Liver (tissue), 3 donors: ENCODE results near the gene PHF20.

Experiments
- HNF4A ChIP-seq, 2 donors: conservative IDR thresholded peaks; 2 replicates each; pipeline ENCODE4 v1.6.1; 2016; ENCODE audit warnings: antibody characterized with exemption in 2 of 2, mild to moderate bottlenecking in 2 of 2
- HNF4G ChIP-seq: IDR thresholded peaks from 2 replicates; pipeline ENCODE4 v1.6.1; 2016; ENCODE audit warnings: antibody characterized with exemption
- NR2F2 ChIP-seq: IDR thresholded peaks from 2 replicates; pipeline ENCODE4 v1.6.1; 2016; ENCODE audit warnings: antibody characterized with exemption
- RAD21 ChIP-seq, 2 donors: IDR thresholded peaks; 2 replicates each; pipeline ENCODE4 v1.6.1; 2016; ENCODE audit warnings: antibody characterized with exemption in 2 of 2, mild to moderate bottlenecking in 2 of 2
- SP1 ChIP-seq: IDR thresholded peaks from 2 replicates; pipeline ENCODE4 v1.6.1; 2018; ENCODE audit warnings: antibody characterized with exemption, mild to moderate bottlenecking
- YY1 ChIP-seq: IDR thresholded peaks from 2 replicates; pipeline ENCODE4 v1.6.1; 2016; ENCODE audit warnings: antibody characterized with exemption, mild to moderate bottlenecking
- TF ChIP-seq, protein P1 (sequence below): IDR thresholded peaks from 2 replicates; pipeline ENCODE4 v1.6.1; 2016; ENCODE audit warnings: antibody characterized with exemption
- TF ChIP-seq, protein P2 (sequence below): IDR thresholded peaks from 2 replicates; pipeline ENCODE4 v1.6.1; 2016; ENCODE audit warnings: antibody characterized with exemption
- TF ChIP-seq, protein P3 (sequence below): fragments of 150-350 bp; IDR thresholded peaks from 2 replicates; pipeline ENCODE4 v1.5.1; 2017; ENCODE audit warnings: improper control_type of control experiment, low read depth, low read length; ENCODE audit not compliant: missing input control
- TF ChIP-seq, protein P4 (sequence below): IDR thresholded peaks from 2 replicates; pipeline ENCODE4 v1.6.1; 2016; ENCODE audit warnings: antibody characterized with exemption, mild to moderate bottlenecking
- donor health status: healthy.
- donor health status: healthy.

DNA sequence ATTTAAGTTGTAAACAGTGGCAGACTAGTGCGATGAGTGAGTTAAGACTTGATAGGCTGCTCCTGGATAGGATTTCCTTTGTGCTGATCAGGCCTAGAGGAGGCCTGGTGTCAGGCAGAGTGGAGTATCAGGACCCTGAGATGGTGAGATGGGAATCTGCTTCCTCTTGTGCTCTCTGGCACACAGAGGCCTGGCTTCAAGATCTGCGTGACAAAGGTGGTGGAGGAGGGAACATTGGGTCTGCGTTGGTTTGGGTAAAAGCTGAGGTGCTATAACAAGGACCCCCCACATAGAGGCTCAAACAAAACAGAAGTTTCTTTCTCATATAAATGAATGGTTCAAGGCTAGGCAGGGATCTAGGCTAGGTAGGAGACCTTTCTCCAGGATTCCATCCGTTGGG, 162.2 kb downstream of the PHF20 start:
- TF ChIP-seq, protein P1, sequence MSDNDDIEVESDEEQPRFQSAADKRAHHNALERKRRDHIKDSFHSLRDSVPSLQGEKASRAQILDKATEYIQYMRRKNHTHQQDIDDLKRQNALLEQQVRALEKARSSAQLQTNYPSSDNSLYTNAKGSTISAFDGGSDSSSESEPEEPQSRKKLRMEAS: no peak
- TF ChIP-seq, protein P2, sequence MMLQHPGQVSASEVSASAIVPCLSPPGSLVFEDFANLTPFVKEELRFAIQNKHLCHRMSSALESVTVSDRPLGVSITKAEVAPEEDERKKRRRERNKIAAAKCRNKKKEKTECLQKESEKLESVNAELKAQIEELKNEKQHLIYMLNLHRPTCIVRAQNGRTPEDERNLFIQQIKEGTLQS: no peak
- TF ChIP-seq RAD21 (IDR thresholded peaks at IDR 0.05) (no peak), HNF4G (no peak), HNF4A (conservative IDR thresholded peaks at IDR 0.05) (no peak), SP1 (no peak), YY1 (no peak), NR2F2 (no peak)
- TF ChIP-seq, protein P3, sequence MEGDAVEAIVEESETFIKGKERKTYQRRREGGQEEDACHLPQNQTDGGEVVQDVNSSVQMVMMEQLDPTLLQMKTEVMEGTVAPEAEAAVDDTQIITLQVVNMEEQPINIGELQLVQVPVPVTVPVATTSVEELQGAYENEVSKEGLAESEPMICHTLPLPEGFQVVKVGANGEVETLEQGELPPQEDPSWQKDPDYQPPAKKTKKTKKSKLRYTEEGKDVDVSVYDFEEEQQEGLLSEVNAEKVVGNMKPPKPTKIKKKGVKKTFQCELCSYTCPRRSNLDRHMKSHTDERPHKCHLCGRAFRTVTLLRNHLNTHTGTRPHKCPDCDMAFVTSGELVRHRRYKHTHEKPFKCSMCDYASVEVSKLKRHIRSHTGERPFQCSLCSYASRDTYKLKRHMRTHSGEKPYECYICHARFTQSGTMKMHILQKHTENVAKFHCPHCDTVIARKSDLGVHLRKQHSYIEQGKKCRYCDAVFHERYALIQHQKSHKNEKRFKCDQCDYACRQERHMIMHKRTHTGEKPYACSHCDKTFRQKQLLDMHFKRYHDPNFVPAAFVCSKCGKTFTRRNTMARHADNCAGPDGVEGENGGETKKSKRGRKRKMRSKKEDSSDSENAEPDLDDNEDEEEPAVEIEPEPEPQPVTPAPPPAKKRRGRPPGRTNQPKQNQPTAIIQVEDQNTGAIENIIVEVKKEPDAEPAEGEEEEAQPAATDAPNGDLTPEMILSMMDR: no peak
- TF ChIP-seq, protein P4, sequence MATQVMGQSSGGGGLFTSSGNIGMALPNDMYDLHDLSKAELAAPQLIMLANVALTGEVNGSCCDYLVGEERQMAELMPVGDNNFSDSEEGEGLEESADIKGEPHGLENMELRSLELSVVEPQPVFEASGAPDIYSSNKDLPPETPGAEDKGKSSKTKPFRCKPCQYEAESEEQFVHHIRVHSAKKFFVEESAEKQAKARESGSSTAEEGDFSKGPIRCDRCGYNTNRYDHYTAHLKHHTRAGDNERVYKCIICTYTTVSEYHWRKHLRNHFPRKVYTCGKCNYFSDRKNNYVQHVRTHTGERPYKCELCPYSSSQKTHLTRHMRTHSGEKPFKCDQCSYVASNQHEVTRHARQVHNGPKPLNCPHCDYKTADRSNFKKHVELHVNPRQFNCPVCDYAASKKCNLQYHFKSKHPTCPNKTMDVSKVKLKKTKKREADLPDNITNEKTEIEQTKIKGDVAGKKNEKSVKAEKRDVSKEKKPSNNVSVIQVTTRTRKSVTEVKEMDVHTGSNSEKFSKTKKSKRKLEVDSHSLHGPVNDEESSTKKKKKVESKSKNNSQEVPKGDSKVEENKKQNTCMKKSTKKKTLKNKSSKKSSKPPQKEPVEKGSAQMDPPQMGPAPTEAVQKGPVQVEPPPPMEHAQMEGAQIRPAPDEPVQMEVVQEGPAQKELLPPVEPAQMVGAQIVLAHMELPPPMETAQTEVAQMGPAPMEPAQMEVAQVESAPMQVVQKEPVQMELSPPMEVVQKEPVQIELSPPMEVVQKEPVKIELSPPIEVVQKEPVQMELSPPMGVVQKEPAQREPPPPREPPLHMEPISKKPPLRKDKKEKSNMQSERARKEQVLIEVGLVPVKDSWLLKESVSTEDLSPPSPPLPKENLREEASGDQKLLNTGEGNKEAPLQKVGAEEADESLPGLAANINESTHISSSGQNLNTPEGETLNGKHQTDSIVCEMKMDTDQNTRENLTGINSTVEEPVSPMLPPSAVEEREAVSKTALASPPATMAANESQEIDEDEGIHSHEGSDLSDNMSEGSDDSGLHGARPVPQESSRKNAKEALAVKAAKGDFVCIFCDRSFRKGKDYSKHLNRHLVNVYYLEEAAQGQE: no peak
